Left kidney (tissue), 2 donors: ENCODE measurements around the gene IPCEF1. TPM values are rescaled to one million over a fixed set of nuclear protein-coding genes. Genes with fewer than 3 reads are reported as not detected.

ENCODE experiments used
- DNase-seq: peaks from one replicate; pipeline ENCODE4 v3.0.0-alpha.2; 2013
- polyA plus RNA-seq: library from polyadenylated mRNA; unstranded; fragments of 120-200 nt; gene quantifications from one replicate; pipeline ENCODE4 v1.2.1, GENCODE V29; 2013; ENCODE audit not compliant: insufficient read length

The IPCEF1 gene
- polyA plus RNA-seq, 1 donor, result 8.9 TPM

GRCh38 chr6:154159126-154159525 is 197.5 kb downstream of the IPCEF1 start:
- no peak for DNase-seq

GRCh38 chr6:154157706-154158105 is 198.9 kb downstream of the IPCEF1 start:
- DNase-seq, result no peak

DNA sequence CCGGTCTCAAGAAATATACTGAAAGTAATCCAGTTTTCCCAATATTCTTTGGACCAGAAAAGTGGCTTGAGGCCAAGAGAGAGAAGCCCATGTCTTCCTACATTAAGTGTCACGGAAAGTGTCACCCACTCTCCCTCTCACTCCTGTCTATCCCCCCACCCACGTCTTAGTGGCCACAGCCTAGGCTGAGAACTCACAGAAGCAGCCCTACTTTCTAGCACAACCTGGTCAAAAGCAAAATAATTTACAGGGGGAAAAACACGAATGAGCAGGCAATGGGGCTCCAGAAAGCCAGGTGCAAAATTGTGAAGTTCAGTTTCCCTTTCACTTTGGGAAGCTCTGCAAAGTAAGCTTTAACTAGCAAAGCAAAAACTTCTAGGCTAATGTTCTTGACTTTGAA is 199.5 kb downstream of the IPCEF1 start:
- DNase-seq, result no peak

- peak; percentile 82 for DNase-seq
Measured at GRCh38 chr6:154156135-154156896, 200.3 kb downstream of the IPCEF1 start.

- peak; percentile 74 for DNase-seq
Measured at GRCh38 chr6:154154389-154154967, 202.1 kb downstream of the IPCEF1 start.

GRCh38 chr6:154143753-154144152 is 212.8 kb downstream of the IPCEF1 start:
- DNase-seq, result no peak

DNA sequence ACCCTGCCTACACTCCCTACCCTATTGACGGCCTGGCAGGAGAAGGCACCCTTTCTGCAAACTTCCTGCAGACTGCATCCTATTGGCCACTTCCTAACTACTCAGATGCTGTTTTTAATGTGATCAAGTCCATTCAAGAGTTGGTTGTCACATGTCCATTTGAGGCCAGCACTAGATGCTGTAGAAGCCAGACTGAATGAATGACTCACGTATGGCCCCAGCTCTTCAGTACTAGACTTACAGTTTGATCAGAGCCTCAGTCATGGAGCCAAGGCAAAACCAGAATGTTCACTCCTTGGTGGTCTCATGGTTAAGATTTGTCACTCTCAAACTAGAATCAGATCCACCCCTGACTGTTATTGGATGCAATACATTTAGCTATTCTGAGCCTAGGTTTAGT is 215.9 kb downstream of the IPCEF1 start:
- no peak for DNase-seq

DNA sequence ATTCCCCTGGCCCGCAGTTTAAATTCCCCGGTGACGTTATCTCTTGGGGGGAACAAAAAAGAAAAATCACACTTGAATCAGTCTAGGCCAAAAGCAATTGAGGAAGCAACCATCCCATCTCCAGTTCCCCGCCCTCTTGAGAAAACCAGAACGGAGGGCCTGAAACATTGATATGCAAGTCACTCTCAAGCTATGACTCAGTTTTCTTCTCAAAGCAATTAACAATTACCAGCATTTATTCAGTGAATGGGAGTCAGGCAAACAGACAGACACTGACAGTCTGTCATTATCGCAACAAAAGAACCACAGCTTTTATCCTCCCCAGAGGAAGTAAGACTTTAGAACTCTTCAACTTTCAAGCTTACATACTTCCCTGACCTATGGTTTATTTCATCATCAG is 216.7 kb downstream of the IPCEF1 start:
- DNase-seq, result no peak

DNA sequence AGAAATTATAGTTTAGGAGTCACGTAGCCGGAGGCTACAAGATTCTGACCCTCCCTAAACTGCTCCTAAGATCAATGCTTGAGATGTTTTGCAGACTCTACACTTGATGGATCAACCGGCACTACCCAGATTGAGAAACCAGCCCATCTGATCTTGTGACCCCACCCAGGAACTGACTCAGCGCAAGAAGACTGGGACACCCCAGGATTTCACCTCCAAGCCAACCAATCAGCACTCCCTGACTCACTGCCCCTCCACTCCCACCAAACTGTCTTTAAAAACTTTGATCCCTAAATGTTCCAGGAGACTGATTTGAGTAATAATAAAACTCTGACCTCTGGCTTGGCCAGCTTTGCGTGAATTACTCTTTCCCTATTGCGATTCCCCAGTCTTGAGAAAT is 217.8 kb downstream of the IPCEF1 start:
- DNase-seq, result no peak

DNA sequence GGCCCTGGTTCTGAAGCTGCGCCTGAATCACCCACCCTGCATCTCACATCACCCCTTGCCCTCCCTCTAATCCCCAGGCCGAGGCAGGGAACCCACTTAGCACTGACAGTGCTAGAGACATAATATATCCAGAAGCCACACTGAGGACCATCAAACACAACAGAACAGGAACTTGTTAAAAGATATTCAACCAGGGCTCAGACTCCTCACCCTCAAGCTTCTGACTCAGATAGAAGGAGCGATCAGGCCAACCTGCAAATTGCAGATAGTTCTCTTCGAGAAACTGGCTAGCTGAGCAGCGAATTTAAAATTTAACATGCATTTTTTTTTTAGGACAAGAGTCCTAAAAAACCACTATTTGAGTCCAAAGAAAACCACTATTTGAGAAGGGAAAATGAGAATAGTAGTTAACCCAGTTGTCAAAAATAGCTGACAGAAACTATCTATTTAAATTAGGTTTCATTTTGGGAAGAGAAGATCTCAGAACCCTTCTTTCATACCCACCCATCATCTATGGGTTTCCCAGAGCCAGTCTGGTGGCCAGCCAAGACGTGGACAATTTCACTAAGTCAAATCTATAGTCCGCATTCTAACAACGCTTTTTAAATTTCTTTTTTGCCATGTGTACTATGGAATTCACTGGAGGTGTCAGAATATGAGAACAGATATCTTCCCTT is 222.0 kb downstream of the IPCEF1 start:
- DNase-seq, result no peak

DNA sequence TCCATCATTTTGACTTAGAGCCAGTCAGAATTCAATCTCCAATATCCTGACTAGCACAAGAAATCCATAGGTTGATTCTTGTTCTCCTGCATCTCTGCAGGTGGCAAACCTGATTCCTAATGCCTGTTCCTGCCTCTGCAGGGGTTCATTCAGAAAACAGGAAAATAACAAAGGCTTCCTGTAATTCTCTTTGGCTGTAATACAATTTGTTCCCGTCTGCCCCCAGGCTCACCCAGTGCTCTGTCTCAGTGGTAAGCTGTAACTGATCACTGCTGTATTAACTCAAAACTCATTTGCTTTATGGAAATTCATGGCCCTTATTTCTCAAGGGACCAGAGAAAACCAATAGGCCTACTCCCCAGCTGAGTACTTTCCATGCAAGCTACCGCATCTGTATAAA is 228.9 kb downstream of the IPCEF1 start:
- DNase-seq, result no peak

GRCh38 chr6:154125421-154125820 is 231.2 kb downstream of the IPCEF1 start:
- DNase-seq, result no peak

DNA sequence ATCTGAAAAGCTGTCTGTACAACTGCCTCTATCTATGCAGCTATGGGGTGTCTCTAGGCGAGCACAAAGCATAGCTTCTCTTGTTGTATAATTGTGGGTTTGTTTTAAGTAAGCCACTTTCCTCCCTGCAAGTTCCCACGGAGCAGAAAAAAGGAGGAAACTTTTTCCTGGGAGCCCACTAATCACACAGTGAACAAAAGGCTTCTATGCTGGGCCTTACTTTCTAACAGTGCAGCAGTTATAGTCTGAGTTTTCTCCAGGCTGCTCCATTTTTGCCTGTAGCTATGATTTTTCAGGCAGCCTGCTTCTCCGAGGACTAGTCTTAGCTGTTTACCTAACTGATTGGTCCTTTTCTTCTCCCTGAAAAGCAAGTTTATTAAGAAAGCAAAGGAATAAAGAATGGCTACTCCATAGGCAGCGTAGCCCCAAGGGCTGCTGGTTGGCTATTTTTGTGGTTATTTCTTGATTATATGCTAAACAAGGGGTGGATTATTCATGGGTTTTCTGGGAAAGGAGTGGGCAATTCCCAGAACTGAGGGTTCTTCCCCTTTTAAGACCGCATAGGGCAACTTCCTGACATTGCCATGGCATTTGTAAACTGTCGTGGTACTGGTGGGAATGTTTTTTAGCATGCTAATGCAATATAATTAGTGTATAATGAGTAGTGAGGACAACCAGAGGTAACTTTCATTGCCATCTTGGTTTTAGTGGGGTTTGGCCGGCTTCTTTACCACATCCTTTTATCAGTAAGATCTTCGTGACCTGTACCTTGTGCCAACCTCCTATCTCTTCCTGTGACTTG is 233.2 kb downstream of the IPCEF1 start:
- no peak for DNase-seq

- DNase-seq, result no peak
Measured at GRCh38 chr6:154122195-154122925, 234.2 kb downstream of the IPCEF1 start.

GRCh38 chr6:154117485-154117884 is 239.1 kb downstream of the IPCEF1 start:
- DNase-seq, result no peak

- no peak for DNase-seq
Measured at GRCh38 chr6:154113392-154113791, 243.2 kb downstream of the IPCEF1 start.

GRCh38 chr6:154112181-154112809 is 244.3 kb downstream of the IPCEF1 start:
- DNase-seq, result no peak

DNA sequence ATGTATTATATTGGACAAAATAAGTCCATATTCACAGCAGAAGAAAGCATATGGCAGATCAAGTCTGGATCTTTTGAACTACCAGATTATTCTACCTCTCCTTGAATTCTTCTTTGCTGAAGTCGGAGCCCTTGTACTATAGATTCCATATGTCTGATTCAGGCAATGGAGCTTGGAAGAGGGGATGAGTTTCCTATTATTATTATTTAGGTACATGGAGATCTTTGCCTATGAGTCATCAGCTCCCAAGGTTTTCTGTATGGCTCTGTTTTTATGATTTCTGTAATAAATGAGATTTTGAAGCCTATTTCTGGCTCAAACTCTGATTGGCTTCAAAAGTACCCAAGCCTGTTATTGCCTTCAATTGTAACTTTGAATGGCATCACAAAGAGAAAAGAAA is 245.6 kb downstream of the IPCEF1 start:
- no peak for DNase-seq

DNA sequence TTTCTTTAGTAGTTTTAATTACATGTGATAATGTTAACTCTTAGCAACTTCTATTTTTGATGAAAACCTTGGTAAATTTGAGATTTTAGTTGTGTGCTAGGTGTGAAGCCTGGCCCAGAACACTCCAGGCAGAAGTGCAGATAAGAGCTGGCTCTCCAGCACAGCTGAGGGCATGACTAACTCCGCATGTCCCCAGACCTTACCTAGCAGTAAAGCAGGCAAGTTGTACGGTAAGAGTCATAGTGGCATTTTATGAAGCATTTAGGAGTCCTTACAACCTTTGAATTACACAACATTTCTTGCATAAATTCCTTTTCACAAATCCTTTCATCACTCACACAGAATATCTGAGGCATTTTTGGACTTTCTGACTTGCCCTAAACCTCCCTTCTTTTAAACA is 250.4 kb downstream of the IPCEF1 start:
- no peak for DNase-seq
